Gastroesophageal sphincter (tissue), 3 donors: ENCODE data around the gene TNN.

Experiments
- POLR2A ChIP-seq, 2 donors: fragments of 450-650 bp; IDR thresholded peaks; one replicate each; pipeline ENCODE4 v1.6.1; 2017; ENCODE audit warnings: antibody characterized with exemption in 2 of 2, mild to moderate bottlenecking in 2 of 2, moderate library complexity in 1 of 2
- TF ChIP-seq, protein P1 (sequence below), 4 experiments: fragments of 200-600 bp in 2 of 4; fragments of 450-650 bp in 2 of 4; sonication (generic) in 1 of 4; IDR thresholded peaks; one replicate each; pipeline ENCODE4 v1.5.1; 2017 to 2019; ENCODE audit warnings: antibody characterized with exemption in 4 of 4, mild to moderate bottlenecking in 2 of 4, moderate library complexity in 2 of 4

DNA sequence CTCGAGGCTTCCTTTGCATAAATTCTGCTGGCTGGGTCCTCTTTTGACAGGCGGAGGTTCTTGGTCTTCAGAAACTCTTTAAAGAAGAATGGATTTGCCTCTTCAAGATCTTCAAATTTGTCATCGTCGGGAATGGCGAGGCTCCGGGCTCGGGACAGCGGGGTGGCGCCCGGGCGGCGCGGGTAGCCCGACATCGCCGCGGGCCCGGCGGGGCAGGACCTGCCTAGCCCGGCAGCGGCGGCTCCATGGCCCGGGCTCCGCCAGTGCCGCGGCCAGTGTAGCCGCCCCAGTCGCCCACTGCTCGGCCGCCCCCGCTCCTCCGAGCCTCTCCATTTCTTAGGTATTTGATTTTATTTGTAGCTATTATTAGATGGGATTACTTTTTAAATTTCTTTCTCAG lies 22.1 kb upstream of the TNN start:
- no peak for TF ChIP-seq POLR2A (IDR thresholded peaks at IDR 0.05)
- TF ChIP-seq, protein P1, sequence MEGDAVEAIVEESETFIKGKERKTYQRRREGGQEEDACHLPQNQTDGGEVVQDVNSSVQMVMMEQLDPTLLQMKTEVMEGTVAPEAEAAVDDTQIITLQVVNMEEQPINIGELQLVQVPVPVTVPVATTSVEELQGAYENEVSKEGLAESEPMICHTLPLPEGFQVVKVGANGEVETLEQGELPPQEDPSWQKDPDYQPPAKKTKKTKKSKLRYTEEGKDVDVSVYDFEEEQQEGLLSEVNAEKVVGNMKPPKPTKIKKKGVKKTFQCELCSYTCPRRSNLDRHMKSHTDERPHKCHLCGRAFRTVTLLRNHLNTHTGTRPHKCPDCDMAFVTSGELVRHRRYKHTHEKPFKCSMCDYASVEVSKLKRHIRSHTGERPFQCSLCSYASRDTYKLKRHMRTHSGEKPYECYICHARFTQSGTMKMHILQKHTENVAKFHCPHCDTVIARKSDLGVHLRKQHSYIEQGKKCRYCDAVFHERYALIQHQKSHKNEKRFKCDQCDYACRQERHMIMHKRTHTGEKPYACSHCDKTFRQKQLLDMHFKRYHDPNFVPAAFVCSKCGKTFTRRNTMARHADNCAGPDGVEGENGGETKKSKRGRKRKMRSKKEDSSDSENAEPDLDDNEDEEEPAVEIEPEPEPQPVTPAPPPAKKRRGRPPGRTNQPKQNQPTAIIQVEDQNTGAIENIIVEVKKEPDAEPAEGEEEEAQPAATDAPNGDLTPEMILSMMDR (IDR thresholded peaks at IDR 0.05): no peak
